ENCODE data around the gene CARD16.

The CARD16 gene

GRCh38 chr11:104992781-104993180 is 52.4 kb downstream of the CARD16 start:
- no peak for DNase-seq (ENCODE audit: low spot score)

- no peak for DNase-seq (ENCODE audit: low spot score)
Observed at GRCh38 chr11:104991994-104992393, 53.1 kb downstream of the CARD16 start.

All from GM03348 (cell line).